NOMO-1 (cell line): ENCODE measurements around the gene CYB5R2.

Source experiments
- DNase-seq, 2 experiments: peaks; one replicate each; lab custom pipeline; 2025; ENCODE audit not compliant: unreplicated experiment in 2 of 2; lab: John Stamatoyannopoulos, UW

The CYB5R2 gene

DNA sequence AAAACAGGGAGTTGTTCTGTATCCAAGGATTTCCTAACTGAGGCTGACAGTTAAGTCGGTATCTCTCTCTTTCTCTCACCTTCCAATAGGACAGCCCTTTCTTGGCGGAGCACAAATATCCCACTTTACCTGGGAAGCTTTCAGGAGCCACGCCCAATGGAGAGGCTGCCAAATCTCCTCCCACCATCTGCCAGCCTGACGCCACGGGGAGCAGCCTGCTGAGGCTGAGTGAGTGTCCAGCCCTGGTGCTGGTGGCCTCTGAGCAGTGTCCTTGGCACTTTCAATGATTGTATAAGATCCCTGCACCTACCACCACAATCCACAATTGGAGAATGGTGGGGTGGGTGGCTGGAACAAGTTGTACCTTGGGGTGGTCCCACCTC is 33.7 kb downstream of the CYB5R2 start:
- DNase-seq = no peak

GRCh38 chr11:7638710-7639642 is 34.3 kb downstream of the CYB5R2 start:
- DNase-seq = no peak

DNA sequence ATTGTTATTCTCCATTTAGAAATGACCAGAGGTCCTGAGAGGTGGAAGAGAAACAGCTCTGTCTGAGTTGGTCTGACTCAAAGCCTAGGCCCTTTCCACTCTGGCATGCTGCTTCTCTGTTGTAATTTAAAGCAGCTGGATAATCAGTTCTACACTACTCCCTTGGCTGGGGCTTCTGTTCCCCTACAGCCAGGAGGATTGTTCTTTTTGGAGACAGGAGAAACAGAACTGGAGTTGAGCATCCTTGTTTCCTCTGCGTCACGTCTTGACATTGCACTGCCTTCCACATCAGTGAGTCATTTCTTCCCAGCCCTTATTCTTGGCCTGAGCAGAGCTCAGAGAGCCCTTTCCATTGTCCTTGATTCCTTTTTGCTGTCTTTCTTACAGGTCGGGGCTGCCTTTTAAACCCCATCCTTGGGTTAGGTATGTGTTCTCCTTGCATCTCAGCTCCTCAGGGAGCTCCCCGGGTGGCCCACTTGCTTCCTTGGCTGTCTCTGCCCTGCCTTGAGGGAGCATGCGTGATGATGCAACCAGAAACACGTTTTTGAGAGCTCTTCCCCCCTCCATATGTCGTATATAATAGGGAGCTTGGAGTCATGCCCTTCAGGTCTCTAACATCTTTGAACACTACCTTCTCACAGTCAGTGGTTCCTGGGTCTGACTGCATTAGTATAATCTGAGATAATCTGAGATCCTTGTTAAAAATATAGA is 35.7 kb downstream of the CYB5R2 start:
- DNase-seq = no peak

- DNase-seq = no peak
Measured at GRCh38 chr11:7636350-7636749, 37.0 kb downstream of the CYB5R2 start.

DNA sequence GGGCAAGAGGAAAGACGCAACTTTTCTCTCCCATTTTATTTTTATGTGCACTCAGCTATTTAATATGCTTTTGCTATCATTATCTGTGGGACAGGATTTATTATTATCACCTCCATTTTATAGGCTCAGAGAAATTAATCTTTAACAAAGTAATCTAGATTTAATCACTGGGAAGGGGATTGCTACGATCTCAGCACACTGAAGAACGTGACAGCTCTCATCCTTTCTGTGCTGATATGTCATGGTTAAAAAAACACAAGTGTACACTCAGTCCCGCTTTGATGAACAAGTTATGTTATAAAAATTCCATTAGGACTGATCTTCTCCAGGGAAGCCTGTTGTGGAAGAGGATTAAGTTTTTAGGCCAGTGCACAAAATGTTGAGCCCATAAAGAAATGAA is 37.6 kb downstream of the CYB5R2 start:
- no peak for DNase-seq

DNA sequence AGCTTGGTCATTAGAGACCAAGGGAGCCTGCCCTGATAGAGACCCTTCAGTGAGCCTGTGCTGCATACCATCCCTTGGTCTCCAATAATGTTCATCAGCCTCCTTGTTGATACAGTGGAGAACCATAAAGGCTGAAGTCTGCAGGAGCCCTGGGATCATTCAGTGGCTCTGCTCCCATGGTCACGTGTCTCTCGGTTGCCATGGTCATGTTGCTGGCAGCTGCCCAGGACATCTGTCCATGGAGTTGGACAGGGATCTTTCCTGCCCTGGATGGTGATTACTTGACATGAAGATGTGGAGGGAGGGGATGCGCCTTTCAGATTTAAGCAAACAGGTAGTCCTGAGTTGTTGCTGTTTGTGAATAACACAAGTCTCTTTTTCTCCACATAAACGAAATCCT is 38.2 kb downstream of the CYB5R2 start:
- DNase-seq = no peak

- no peak for DNase-seq
Measured at GRCh38 chr11:7632211-7632610, 41.1 kb downstream of the CYB5R2 start.

GRCh38 chr11:7630002-7630401 is 43.3 kb downstream of the CYB5R2 start:
- no peak for DNase-seq

- DNase-seq = no peak
Measured at GRCh38 chr11:7628660-7629059, 44.6 kb downstream of the CYB5R2 start.

DNA sequence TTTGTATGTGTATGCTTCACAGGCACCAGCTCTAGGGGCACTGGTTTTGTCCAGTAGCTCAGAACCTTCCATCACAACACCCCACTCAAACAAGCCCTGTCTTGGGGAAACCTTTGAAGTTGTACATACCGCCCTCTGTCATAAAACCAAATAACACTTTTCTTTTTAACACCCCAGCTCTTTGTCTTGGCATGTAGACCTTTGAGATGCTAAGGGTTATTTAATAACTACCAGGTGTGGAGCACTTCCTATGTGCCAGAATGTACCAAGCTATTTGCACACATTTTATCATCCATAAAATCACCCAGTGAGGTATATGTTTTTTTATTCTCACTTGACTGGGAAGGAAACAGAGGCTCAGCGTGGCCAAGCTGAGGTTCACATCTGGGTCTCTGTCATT is 50.6 kb downstream of the CYB5R2 start:
- DNase-seq = no peak

DNA sequence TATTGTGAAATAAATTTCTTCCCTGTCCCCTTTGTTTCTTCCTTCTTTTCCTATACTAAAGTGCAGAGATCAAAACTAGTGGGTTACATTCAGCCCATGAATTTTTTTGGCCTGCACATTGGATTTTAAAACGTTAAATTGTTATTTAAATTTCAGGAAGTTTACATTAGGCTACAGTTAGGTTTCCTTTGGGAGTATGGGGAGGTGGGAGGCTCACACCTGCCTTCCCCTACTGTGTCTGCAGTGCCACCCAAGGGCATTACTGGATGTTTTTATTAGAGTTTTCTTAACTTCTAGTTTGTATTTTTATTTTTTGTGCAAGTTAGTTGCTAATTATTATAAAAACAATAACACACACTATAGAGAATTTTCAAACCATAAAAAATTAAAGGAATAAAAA is 51.7 kb downstream of the CYB5R2 start:
- DNase-seq = no peak

GRCh38 chr11:7621090-7621489 is 52.2 kb downstream of the CYB5R2 start:
- DNase-seq = no peak

DNA sequence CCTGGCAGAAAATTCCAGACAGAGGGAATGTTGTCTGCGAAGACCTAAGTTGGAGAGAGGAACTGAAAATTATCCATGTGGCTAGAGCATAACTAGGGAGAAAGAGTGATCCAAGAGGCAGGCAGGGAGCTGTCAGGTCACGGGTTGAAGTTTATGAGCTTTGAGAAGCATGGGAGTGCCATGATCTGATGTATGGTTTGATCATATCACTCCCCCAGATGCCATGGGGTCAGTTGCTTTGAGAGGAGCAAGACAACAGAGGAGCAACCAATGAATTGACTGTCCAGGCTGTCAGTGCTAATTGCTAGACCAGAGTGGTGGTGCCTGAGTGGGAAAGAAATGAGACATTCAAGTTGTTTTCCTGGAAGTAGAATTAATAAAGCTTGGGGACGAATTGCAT is 54.0 kb downstream of the CYB5R2 start:
- no peak for DNase-seq

- no peak for DNase-seq
Measured at GRCh38 chr11:7617032-7617431, 56.3 kb downstream of the CYB5R2 start.
